ENCODE measurements around the gene RABL2A. TPM values are rescaled to one million over a fixed set of nuclear protein-coding genes. Genes with fewer than 3 reads are reported as not detected.
"Not testable (repeated sequence)": the region's sequence is repeated elsewhere in the genome, so short reads cannot be mapped to it uniquely, and the experiment has no call there.

RABL2A gene
- polyA plus RNA-seq, 2 of the 4 experiments (the other 2 are of a cell fraction): 13.0 to 20.8 TPM

GRCh38 chr2:113602040-113602769 lies 24.9 kb upstream of the RABL2A start:
- peak overlapping the region; percentile 47 for H3K4me3 ChIP-seq
- peak; percentile 1 to 94 for DNase-seq (ENCODE audit: low read depth in 1 of 2, low spot score in 1 of 2)
- TF ChIP-seq MAX (IDR thresholded peaks at IDR 0.05) (0 out of 2 replicates have a peak, but pooled peaks have one; percentile 17), CTCF (IDR thresholded peaks at IDR 0.05) (peak; percentile 46), RAD21 (conservative IDR thresholded peaks at IDR 0.05 in 1 of 2, IDR thresholded peaks at IDR 0.05 in 1 of 2) (peak; percentile 19 to 25; a peak in 1 of 5 replicates)
- H3K4me1 ChIP-seq, POLR2A ChIA-PET, FAIRE-seq, CTCF ChIA-PET: not testable (repeated sequence)
- peak; percentile 75 to 88 for ATAC-seq
- peak overlapping the region; percentile 64 to 81; a peak in 5 of 6 replicates for H3K27ac ChIP-seq
- peaks cover 12% of the 10 kb centered on the region; the same call in 2 of the 3 replicates for H3K9me3 ChIP-seq
- 49% methylated on average over 10 of the region's 51 CpGs for WGBS (ENCODE audit: missing lambda C conversion rate)
- peak overlapping the region; percentile 61 for H3K4me2 ChIP-seq

- FAIRE-seq (no peak), DNase-seq (ENCODE audit: low read depth in 1 of 2, low spot score in 1 of 2) (no peak), ATAC-seq (peak; percentile 86 to 89)
- ChIA-PET POLR2A (no interaction called here), CTCF (no interaction called here)
- H3K4me2 ChIP-seq: peak overlapping the region; percentile 69
- peak overlapping the region; percentile 50 for H3K4me3 ChIP-seq
- H3K9me3 ChIP-seq: peaks cover 12% of the 10 kb centered on the region; the same call in 2 of the 3 replicates
- TF ChIP-seq SMC3 (IDR thresholded peaks at IDR 0.05) (no peak), CTCF (IDR thresholded peaks at IDR 0.05) (no peak), ATOH8 (CRISPR knock-in tag; IDR thresholded peaks at IDR 0.05; ENCODE audit: low read depth) (no peak), JUN (IDR thresholded peaks at IDR 0.05) (no peak), PHF8 (IDR thresholded peaks at IDR 0.05; ENCODE audit: borderline replicate concordance, low read depth) (no peak), CHD4 (IDR thresholded peaks at IDR 0.05; ENCODE audit: borderline replicate concordance) (no peak), CBX8 (IDR thresholded peaks at IDR 0.05) (no peak), CEBPB (IDR thresholded peaks at IDR 0.05) (no peak), POLR2AphosphoS2 (conservative IDR thresholded peaks at IDR 0.05; ENCODE audit: low read length) (no peak)
- no peaks in the 10 kb centered on the region for H3K4me1 ChIP-seq
- WGBS (ENCODE audit: missing lambda C conversion rate): 9% methylated on average over 1 of the region's 2 CpGs
- peak overlapping the region; percentile 68 to 92 for H3K27ac ChIP-seq
Observed at GRCh38 chr2:113602869-113603466, 24.1 kb upstream of the RABL2A start.

- H3K4me1 ChIP-seq, POLR2A ChIA-PET, FAIRE-seq: not testable (repeated sequence)
- Histone ChIP-seq H3K4me2 (peak overlapping the region; percentile 69), H3K4me3 (peak overlapping the region; percentile 50), H3K9me3 (peaks cover 12% of the 10 kb centered on the region; the same call in 2 of the 3 replicates), H3K27ac (peak overlapping the region; percentile 73 to 92)
- ATAC-seq (peak; percentile 83 to 93), DNase-seq (ENCODE audit: low read depth in 1 of 2, low spot score in 1 of 2) (peak; percentile 9 to 94)
- WGBS (ENCODE audit: missing lambda C conversion rate): no CpG with 5 or more reads among the region's 84 CpGs
- CTCF ChIA-PET: interaction anchor here (0.9 to 1.3 kb wide), 2 partner anchors 153 to 948 kb away, joined by 3 to 4 read pairs; partner anchors contain the start of gene SLC35F5
- TF ChIP-seq BCL3 (IDR thresholded peaks at IDR 0.05) (peak; percentile 48; the same call in 1 of the 3 replicates), JUN (IDR thresholded peaks at IDR 0.05) (peak; percentile 34 to 63; a peak in 2 of 5 replicates)
Observed at GRCh38 chr2:113603467-113604084, 23.5 kb upstream of the RABL2A start.

Measured in A549 (cell line).